ENCODE data around the gene STAU1.
"Not testable (repeated sequence)": the region's sequence is repeated elsewhere in the genome, so short reads cannot be mapped to it uniquely, and the experiment has no call there.

Gene STAU1

DNA sequence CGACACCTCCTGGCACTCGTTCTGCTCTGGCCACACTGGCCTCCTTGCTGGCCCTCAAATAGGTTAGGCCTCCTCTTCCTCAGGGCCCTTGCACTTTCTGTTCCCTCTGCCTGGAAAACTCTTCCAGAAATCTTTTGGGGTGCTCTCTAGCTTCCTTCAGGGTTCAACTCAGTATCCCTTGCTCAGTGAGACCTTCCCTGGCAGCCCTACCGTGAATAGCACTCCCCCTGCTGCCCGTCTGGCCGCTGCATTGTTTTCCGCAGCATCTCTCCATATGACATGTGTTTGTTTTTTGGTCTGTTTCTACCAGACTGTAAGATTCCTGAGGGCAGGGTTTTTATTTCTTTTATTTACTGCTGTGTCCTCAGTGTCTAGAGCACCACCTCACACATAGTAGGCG, 37.8 kb upstream of the STAU1 start:
- TF ChIP-seq POLR2AphosphoS5 (IDR thresholded peaks at IDR 0.05; ENCODE audit: low read depth) (no peak), GABPA (IDR thresholded peaks at IDR 0.05; ENCODE audit: low read depth) (no peak), SPI1 (IDR thresholded peaks at IDR 0.05; ENCODE audit: borderline replicate concordance, low read depth) (no peak)
- TF ChIP-seq, protein P1, sequence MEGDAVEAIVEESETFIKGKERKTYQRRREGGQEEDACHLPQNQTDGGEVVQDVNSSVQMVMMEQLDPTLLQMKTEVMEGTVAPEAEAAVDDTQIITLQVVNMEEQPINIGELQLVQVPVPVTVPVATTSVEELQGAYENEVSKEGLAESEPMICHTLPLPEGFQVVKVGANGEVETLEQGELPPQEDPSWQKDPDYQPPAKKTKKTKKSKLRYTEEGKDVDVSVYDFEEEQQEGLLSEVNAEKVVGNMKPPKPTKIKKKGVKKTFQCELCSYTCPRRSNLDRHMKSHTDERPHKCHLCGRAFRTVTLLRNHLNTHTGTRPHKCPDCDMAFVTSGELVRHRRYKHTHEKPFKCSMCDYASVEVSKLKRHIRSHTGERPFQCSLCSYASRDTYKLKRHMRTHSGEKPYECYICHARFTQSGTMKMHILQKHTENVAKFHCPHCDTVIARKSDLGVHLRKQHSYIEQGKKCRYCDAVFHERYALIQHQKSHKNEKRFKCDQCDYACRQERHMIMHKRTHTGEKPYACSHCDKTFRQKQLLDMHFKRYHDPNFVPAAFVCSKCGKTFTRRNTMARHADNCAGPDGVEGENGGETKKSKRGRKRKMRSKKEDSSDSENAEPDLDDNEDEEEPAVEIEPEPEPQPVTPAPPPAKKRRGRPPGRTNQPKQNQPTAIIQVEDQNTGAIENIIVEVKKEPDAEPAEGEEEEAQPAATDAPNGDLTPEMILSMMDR (IDR thresholded peaks at IDR 0.05; ENCODE audit: insufficient read depth, low read length) = no peak
- TF ChIP-seq, protein P2, sequence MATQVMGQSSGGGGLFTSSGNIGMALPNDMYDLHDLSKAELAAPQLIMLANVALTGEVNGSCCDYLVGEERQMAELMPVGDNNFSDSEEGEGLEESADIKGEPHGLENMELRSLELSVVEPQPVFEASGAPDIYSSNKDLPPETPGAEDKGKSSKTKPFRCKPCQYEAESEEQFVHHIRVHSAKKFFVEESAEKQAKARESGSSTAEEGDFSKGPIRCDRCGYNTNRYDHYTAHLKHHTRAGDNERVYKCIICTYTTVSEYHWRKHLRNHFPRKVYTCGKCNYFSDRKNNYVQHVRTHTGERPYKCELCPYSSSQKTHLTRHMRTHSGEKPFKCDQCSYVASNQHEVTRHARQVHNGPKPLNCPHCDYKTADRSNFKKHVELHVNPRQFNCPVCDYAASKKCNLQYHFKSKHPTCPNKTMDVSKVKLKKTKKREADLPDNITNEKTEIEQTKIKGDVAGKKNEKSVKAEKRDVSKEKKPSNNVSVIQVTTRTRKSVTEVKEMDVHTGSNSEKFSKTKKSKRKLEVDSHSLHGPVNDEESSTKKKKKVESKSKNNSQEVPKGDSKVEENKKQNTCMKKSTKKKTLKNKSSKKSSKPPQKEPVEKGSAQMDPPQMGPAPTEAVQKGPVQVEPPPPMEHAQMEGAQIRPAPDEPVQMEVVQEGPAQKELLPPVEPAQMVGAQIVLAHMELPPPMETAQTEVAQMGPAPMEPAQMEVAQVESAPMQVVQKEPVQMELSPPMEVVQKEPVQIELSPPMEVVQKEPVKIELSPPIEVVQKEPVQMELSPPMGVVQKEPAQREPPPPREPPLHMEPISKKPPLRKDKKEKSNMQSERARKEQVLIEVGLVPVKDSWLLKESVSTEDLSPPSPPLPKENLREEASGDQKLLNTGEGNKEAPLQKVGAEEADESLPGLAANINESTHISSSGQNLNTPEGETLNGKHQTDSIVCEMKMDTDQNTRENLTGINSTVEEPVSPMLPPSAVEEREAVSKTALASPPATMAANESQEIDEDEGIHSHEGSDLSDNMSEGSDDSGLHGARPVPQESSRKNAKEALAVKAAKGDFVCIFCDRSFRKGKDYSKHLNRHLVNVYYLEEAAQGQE (IDR thresholded peaks at IDR 0.05; ENCODE audit: insufficient replicate concordance, low read depth) = no peak
- no peak overlapping the region for H3K27ac ChIP-seq (replicated peaks)

GRCh38 chr20:49219924-49220831, 32.0 kb upstream of the STAU1 start:
- Histone ChIP-seq H3K4me3 (replicated peaks; ENCODE audit: insufficient read depth, low read length) (peak overlapping the region; percentile 66), H3K27ac (replicated peaks) (peak overlapping the region; percentile 77), H3K27me3 (ENCODE audit: insufficient read depth, poor library complexity, severe bottlenecking) (no peaks in the 10 kb centered on the region)
- DNase-seq (ENCODE audit: low read depth in 1 of 2, low spot score in 1 of 2) = no peak
- TF ChIP-seq, protein P2 (IDR thresholded peaks at IDR 0.05; ENCODE audit: insufficient replicate concordance, low read depth) = no peak
- TF ChIP-seq SPI1 (IDR thresholded peaks at IDR 0.05; ENCODE audit: borderline replicate concordance, low read depth) (no peak), POLR2AphosphoS5 (IDR thresholded peaks at IDR 0.05; ENCODE audit: low read depth) (no peak), GABPA (IDR thresholded peaks at IDR 0.05; ENCODE audit: low read depth) (no peak)
- TF ChIP-seq, protein P1 (IDR thresholded peaks at IDR 0.05; ENCODE audit: insufficient read depth, low read length) = no peak

More for the DNA sequence above, 37.8 kb upstream of the STAU1 start:
- no peaks in the 10 kb centered on the region for H3K27me3 ChIP-seq (ENCODE audit: insufficient read depth, poor library complexity, severe bottlenecking)
- H3K4me3 ChIP-seq (replicated peaks; ENCODE audit: insufficient read depth, low read length) = no peak overlapping the region
- no peak for DNase-seq (ENCODE audit: low read depth in 1 of 2, low spot score in 1 of 2)

DNA sequence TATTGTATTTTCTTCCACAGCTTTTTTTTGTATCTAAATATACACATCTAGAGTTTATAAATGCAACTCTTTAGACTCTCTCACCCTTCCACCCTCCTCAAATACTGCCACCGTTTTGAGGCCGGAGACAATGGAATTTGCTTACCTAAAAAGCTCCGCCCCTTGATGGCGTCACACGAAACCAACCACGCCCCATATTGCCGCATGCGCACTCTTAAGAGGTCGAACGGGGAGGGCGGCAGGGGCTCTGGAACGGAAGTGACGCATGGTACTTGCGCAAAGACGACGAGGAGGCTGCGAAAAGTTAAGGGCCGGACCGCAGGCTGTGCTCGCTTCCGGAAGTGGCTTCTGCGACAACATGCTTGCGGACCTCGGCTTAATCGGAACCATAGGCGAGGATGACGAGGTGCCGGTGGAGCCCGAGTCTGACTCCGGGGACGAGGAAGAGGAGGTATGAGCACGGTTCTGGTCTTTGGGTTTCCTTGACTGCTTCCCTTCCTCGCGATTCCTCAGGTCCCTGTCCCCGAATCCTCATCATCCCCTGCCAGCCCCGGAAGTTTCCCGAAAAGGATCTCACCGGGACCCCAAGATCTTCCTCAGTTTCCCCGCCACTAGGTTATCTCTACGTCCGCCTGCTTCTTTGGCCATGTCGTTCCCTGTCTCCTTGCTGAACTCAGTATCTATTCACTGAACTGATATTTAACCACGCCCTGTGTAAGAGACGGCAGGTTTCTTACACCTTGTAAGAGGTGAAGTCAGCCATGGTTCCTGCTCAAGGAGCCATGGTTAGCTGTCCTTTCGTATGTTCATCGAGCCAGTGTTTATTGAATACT, 31.2 kb upstream of the STAU1 start, which contains the start of gene DDX27:
TSS of gene DDX27 (plus strand) at position 326 of the 833 bp plus-strand sequence. CDS start at position 359, 33 bp downstream.
- TF ChIP-seq, protein P2 (IDR thresholded peaks at IDR 0.05; ENCODE audit: insufficient replicate concordance, low read depth) = peak; percentile 22
- TF ChIP-seq POLR2AphosphoS5 (IDR thresholded peaks at IDR 0.05; ENCODE audit: low read depth) = peak; percentile 95
- TF ChIP-seq SPI1 (IDR thresholded peaks at IDR 0.05; ENCODE audit: borderline replicate concordance, low read depth) = peak; percentile 46; the same call in 1 of the 2 replicates
- TF ChIP-seq, protein P1 (IDR thresholded peaks at IDR 0.05; ENCODE audit: insufficient read depth, low read length) = no peak
- TF ChIP-seq GABPA (IDR thresholded peaks at IDR 0.05; ENCODE audit: low read depth) = peak; percentile 87
- peak; percentile 98 to 99 for DNase-seq (ENCODE audit: low read depth in 1 of 2, low spot score in 1 of 2)
- Histone ChIP-seq H3K27ac (replicated peaks) (peak within 1 kb of the TSS; percentile 77), H3K27me3 (ENCODE audit: insufficient read depth, poor library complexity, severe bottlenecking) (no peaks in the 10 kb centered on the region), H3K4me3 (replicated peaks; ENCODE audit: insufficient read depth, low read length) (peak within 1 kb of the TSS; percentile 66)

GRCh38 chr20:49218739-49219090, 30.6 kb upstream of the STAU1 start:
- peak overlapping the region; percentile 31; the same call in 1 of the 2 replicates for H3K27ac ChIP-seq (replicated peaks)
- H3K27me3 ChIP-seq (ENCODE audit: insufficient read depth, poor library complexity, severe bottlenecking); H3K4me3 ChIP-seq (replicated peaks; ENCODE audit: insufficient read depth, low read length); DNase-seq (ENCODE audit: low read depth in 1 of 2, low spot score in 1 of 2): not testable (repeated sequence)

Data from HL-60 (cell line).